Epithelial cell of proximal tubule (primary cell): Measurements from ENCODE around the gene ADSS1. TPM values are rescaled to one million over a fixed set of nuclear protein-coding genes. Genes with fewer than 3 reads are reported as not detected.

Source experiments
- DNase-seq: peaks from one replicate; pipeline ENCODE4 v3.0.0-alpha.2; 2011; ENCODE audit warnings: low read depth
- H3K4me3 ChIP-seq: 2 replicates; pipeline ENCODE4 v1.5.1; 2011; ENCODE audit warnings: low read depth, mild to moderate bottlenecking, low read length
- CTCF ChIP-seq: conservative IDR thresholded peaks from 2 replicates; pipeline ENCODE4 v1.5.1; 2012; ENCODE audit warnings: low read depth, mild to moderate bottlenecking, low read length
- total RNA-seq: library from RNA; depleted of rRNA; stranded (reverse); fragments of >200 nt; gene quantifications from 2 replicates; pipeline ENCODE4 v1.2.3, GENCODE V29; 2015

Gene ADSS1
- total RNA-seq, 1 donor from 2014 or later = 2.3 TPM

GRCh38 chr14:104697892-104698583 is 26.0 kb upstream of the ADSS1 start:
- TF ChIP-seq CTCF = no peak
- DNase-seq = no peak
- H3K4me3 ChIP-seq = no peak overlapping the region

- H3K4me3 ChIP-seq = no peak overlapping the region
- TF ChIP-seq CTCF = no peak
- no peak for DNase-seq
Observed at GRCh38 chr14:104698688-104699425, 25.2 kb upstream of the ADSS1 start.

- H3K4me3 ChIP-seq = no peak overlapping the region
- TF ChIP-seq CTCF = no peak
- DNase-seq = no peak
Observed at GRCh38 chr14:104699426-104699748, 24.6 kb upstream of the ADSS1 start.

- H3K4me3 ChIP-seq = no peak overlapping the region
- DNase-seq = no peak
- TF ChIP-seq CTCF = no peak
Observed at GRCh38 chr14:104700225-104700651, 23.8 kb upstream of the ADSS1 start.

- TF ChIP-seq CTCF = no peak
- no peak overlapping the region for H3K4me3 ChIP-seq
Observed at GRCh38 chr14:104700747-104701217, 23.2 kb upstream of the ADSS1 start.

GRCh38 chr14:104701383-104702076 is 22.5 kb upstream of the ADSS1 start:
- no peak overlapping the region for H3K4me3 ChIP-seq
- no peak for TF ChIP-seq CTCF
- no peak for DNase-seq

More at GRCh38 chr14:104700747-104701217, 23.2 kb upstream of the ADSS1 start:
- no peak for DNase-seq
